Measurements from ENCODE around the gene EIF4G2. TPM values are rescaled to one million over a fixed set of nuclear protein-coding genes. Genes with fewer than 3 reads are reported as not detected.

EIF4G2 gene
- total RNA-seq, 4 donors from 2014 or later = 339 to 452 (median 371) TPM

- H3K36me3 ChIP-seq = peaks cover 5 to 78% (median 5%) of the 10 kb centered on the region in 3 donors
- no peak overlapping the region for H3K4me3 ChIP-seq
- no peaks in the 10 kb centered on the region for H3K27me3 ChIP-seq
- TF ChIP-seq CTCF (IDR thresholded peaks at IDR 0.05) (no peak), POLR2A (IDR thresholded peaks at IDR 0.05) (no peak)
- DNase-seq = no peak
- H3K9me3 ChIP-seq = no peaks in the 10 kb centered on the region
- H3K27ac ChIP-seq = no peak overlapping the region
- no peaks in the 10 kb centered on the region for H3K4me1 ChIP-seq
These were observed 10.3 kb downstream of the EIF4G2 start for GRCh38 chr11:10798330-10798928.

GRCh38 chr11:10797531-10797930 lies 11.2 kb downstream of the EIF4G2 start:
- no peak overlapping the region for H3K4me3 ChIP-seq
- TF ChIP-seq POLR2A (IDR thresholded peaks at IDR 0.05) (no peak), CTCF (IDR thresholded peaks at IDR 0.05) (no peak)
- peaks cover 3 to 69% (median 5%) of the 10 kb centered on the region in 3 donors for H3K36me3 ChIP-seq
- no peak overlapping the region for H3K27ac ChIP-seq
- H3K4me1 ChIP-seq = peaks cover 0 to 5% (median 0%) of the 10 kb centered on the region in 4 donors
- no peak for DNase-seq
- H3K27me3 ChIP-seq = no peaks in the 10 kb centered on the region
- H3K9me3 ChIP-seq = no peaks in the 10 kb centered on the region

GRCh38 chr11:10797001-10797400 lies 11.7 kb downstream of the EIF4G2 start:
- H3K4me3 ChIP-seq = no peak overlapping the region
- peaks cover 0 to 9% (median 0%) of the 10 kb centered on the region in 4 donors for H3K4me1 ChIP-seq
- DNase-seq = no peak
- H3K27ac ChIP-seq = no peak overlapping the region
- H3K9me3 ChIP-seq = no peaks in the 10 kb centered on the region
- TF ChIP-seq CTCF (IDR thresholded peaks at IDR 0.05) (no peak), POLR2A (IDR thresholded peaks at IDR 0.05) (no peak)
- peaks cover 3 to 64% (median 5%) of the 10 kb centered on the region in 3 donors for H3K36me3 ChIP-seq
- no peaks in the 10 kb centered on the region for H3K27me3 ChIP-seq

- Histone ChIP-seq H3K4me1 (peaks cover 0 to 9% (median 0%) of the 10 kb centered on the region in 4 donors), H3K9me3 (no peaks in the 10 kb centered on the region), H3K36me3 (peaks cover under 1 to 56% (median 3%) of the 10 kb centered on the region in 3 donors), H3K4me3 (no peak overlapping the region), H3K27ac (no peak overlapping the region), H3K27me3 (no peaks in the 10 kb centered on the region)
- TF ChIP-seq POLR2A (IDR thresholded peaks at IDR 0.05) (no peak), CTCF (IDR thresholded peaks at IDR 0.05) (no peak)
- DNase-seq = no peak
These were observed 12.5 kb downstream of the EIF4G2 start for GRCh38 chr11:10796191-10796590.

- H3K4me3 ChIP-seq = no peak overlapping the region
- TF ChIP-seq POLR2A (IDR thresholded peaks at IDR 0.05) (no peak), CTCF (IDR thresholded peaks at IDR 0.05) (no peak)
- no peaks in the 10 kb centered on the region for H3K9me3 ChIP-seq
- H3K27ac ChIP-seq = no peak overlapping the region
- no peak for DNase-seq
- H3K4me1 ChIP-seq = peaks cover 0 to 9% (median 0%) of the 10 kb centered on the region in 4 donors
- H3K36me3 ChIP-seq = peaks cover 0 to 31% (median 0%) of the 10 kb centered on the region in 3 donors
- H3K27me3 ChIP-seq = no peaks in the 10 kb centered on the region
These were observed 15.1 kb downstream of the EIF4G2 start for GRCh38 chr11:10793470-10794255.

Measured in Peyer's patch (tissue), 4 donors.